SK-N-SH treated with all-trans-retinoic acid at 6 μM for 48 hours (cell line): ENCODE results near the gene UBE4B.

Experiments used
- ATAC-seq: fragments of 200-7000 bp; cut with Tn5 transposase; 3 replicates; pipeline ENCODE4 v1.9.1; 2020; ENCODE audit warnings: mild to moderate bottlenecking, moderate library complexity
- ARNTL ChIP-seq: fragments of 450-650 bp; formaldehyde crosslinking; IDR thresholded peaks from 2 replicates; pipeline ENCODE4 v1.5.0; 2020; ENCODE audit warnings: low read depth, mild to moderate bottlenecking, moderate library complexity, borderline replicate concordance
- BACH2 ChIP-seq: fragments of 250-450 bp; sonication (Bioruptor Pico); IDR thresholded peaks from 2 replicates; pipeline ENCODE4 v1.9.0; 2021; ENCODE audit warnings: mild to moderate bottlenecking, borderline replicate concordance
- CSDC2 ChIP-seq: fragments of 250-450 bp; sonication (Bioruptor Pico); IDR thresholded peaks from 2 replicates; pipeline ENCODE4 v1.5.0; 2020; ENCODE audit warnings: mild to moderate bottlenecking, moderate library complexity
- ESRRG ChIP-seq: fragments of 250-450 bp; sonication (Bioruptor Pico); IDR thresholded peaks from 2 replicates; pipeline ENCODE4 v1.6.1; 2021; ENCODE audit warnings: mild to moderate bottlenecking
- GLIS3 ChIP-seq: fragments of 250-450 bp; sonication (Bioruptor Pico); IDR thresholded peaks from 2 replicates; pipeline ENCODE4 v1.5.0; 2020; ENCODE audit warnings: mild to moderate bottlenecking, moderate library complexity
- ISL1 ChIP-seq: fragments of 250-450 bp; sonication (Bioruptor Pico); IDR thresholded peaks from 2 replicates; pipeline ENCODE4 v2.1.2; 2022; ENCODE audit warnings: mild to moderate bottlenecking, moderate library complexity
- OSR1 ChIP-seq: fragments of 250-450 bp; sonication (Bioruptor Pico); IDR thresholded peaks from 2 replicates; pipeline ENCODE4 v1.8.0; 2022; ENCODE audit warnings: moderate library complexity, mild to moderate bottlenecking, inconsistent platforms
- PPARA ChIP-seq: fragments of 250-450 bp; sonication (Bioruptor Pico); IDR thresholded peaks from 2 replicates; pipeline ENCODE4 v1.5.0; 2020; ENCODE audit warnings: mild to moderate bottlenecking, borderline replicate concordance
- RARB ChIP-seq: fragments of 250-450 bp; sonication (Bioruptor Pico); IDR thresholded peaks from 2 replicates; pipeline ENCODE4 v1.8.0; 2021; ENCODE audit warnings: mild to moderate bottlenecking, moderate library complexity
- SNAI2 ChIP-seq: fragments of 250-450 bp; sonication (Bioruptor Pico); IDR thresholded peaks from 2 replicates; pipeline ENCODE4 v1.5.0; 2020; ENCODE audit warnings: mild to moderate bottlenecking, moderate library complexity
- TOX ChIP-seq: fragments of 250-450 bp; sonication (Bioruptor Pico); IDR thresholded peaks from 2 replicates; pipeline ENCODE4 v1.8.0; 2021; ENCODE audit warnings: mild to moderate bottlenecking, moderate library complexity, borderline replicate concordance
- ZC3H10 ChIP-seq: fragments of 250-450 bp; sonication (Bioruptor Pico); IDR thresholded peaks from 2 replicates; pipeline ENCODE4 v1.5.1; 2021; ENCODE audit warnings: mild to moderate bottlenecking, moderate library complexity
- ZFP3 ChIP-seq: fragments of 250-450 bp; sonication (Bioruptor Pico); IDR thresholded peaks from 2 replicates; pipeline ENCODE4 v1.5.0; 2020; ENCODE audit warnings: mild to moderate bottlenecking, moderate library complexity
- ZFP30 ChIP-seq: fragments of 450-650 bp; formaldehyde crosslinking; IDR thresholded peaks from 2 replicates; pipeline ENCODE4 v1.5.0; 2022; ENCODE audit warnings: mild to moderate bottlenecking, moderate library complexity
- ZNF565 ChIP-seq: fragments of 450-650 bp; formaldehyde crosslinking; conservative IDR thresholded peaks from 2 replicates; pipeline ENCODE4 v1.5.0; 2020; ENCODE audit warnings: low read depth, mild to moderate bottlenecking, moderate library complexity
- ZNF70 ChIP-seq: fragments of 450-650 bp; formaldehyde crosslinking; IDR thresholded peaks from 2 replicates; pipeline ENCODE4 v1.5.0; 2020; ENCODE audit warnings: mild to moderate bottlenecking, moderate library complexity
- ZNF8 ChIP-seq: fragments of 450-650 bp; formaldehyde crosslinking; IDR thresholded peaks from 2 replicates; pipeline ENCODE4 v1.5.0; 2020; ENCODE audit warnings: mild to moderate bottlenecking, moderate library complexity
- TF ChIP-seq, protein P1 (sequence below): fragments of 250-450 bp; sonication (Bioruptor Pico); IDR thresholded peaks from 2 replicates; pipeline ENCODE4 v1.5.0; 2020; ENCODE audit warnings: mild to moderate bottlenecking, moderate library complexity
- TF ChIP-seq, protein P2 (sequence below): fragments of 250-450 bp; sonication (Bioruptor Pico); IDR thresholded peaks from 2 replicates; pipeline ENCODE4 v1.5.1; 2021; ENCODE audit warnings: mild to moderate bottlenecking, moderate library complexity
- TF ChIP-seq, protein P3 (sequence below): fragments of 250-450 bp; sonication (Bioruptor Pico); IDR thresholded peaks from 2 replicates; pipeline ENCODE4 v1.8.0; 2021; ENCODE audit warnings: low read depth, mild to moderate bottlenecking, moderate library complexity, borderline replicate concordance

UBE4B gene

DNA sequence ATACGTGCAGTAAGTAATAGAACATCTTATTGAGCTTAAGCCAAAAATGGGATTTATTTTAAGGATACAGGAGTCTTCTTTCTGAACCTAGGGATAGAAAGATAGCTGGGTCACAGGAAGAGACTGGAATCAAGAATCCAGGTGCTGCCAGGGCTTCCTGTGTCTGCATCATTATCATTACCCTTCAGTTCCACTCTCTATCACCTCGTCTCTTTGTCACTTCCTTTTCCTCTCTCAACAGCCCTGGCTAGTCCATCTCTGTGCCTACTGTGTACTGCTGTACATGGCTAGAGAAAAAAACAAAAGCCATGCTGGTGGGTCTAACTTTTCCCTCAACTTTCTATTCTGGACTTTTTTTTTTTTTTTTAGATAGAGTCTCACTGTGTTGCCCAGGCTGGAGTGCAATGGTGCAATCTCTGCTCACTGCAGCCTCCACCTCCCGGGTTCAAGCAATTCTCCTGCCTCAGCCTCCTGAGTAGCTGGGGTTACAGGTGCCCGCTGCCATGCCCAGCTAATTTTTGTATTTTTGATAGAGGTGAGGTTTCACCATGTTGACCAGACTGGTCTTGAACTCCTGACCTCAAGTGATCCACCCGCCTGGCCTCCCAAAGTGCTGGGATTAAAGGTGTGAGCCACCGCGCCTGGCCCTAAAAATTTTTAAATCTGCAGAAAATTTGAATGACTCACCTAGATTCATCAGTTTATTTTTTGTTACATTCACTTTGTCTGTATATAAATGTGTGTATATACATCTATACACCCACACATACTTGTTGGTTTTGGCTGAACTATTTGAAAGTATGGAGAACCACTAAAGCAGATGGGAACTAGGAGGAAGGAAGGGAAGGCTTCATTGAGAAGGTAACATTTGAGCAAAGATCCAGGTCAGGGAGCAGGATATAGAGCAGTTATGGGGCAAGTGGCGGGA is 31.9 kb downstream of the UBE4B start (continued):
- TF ChIP-seq, protein P1, sequence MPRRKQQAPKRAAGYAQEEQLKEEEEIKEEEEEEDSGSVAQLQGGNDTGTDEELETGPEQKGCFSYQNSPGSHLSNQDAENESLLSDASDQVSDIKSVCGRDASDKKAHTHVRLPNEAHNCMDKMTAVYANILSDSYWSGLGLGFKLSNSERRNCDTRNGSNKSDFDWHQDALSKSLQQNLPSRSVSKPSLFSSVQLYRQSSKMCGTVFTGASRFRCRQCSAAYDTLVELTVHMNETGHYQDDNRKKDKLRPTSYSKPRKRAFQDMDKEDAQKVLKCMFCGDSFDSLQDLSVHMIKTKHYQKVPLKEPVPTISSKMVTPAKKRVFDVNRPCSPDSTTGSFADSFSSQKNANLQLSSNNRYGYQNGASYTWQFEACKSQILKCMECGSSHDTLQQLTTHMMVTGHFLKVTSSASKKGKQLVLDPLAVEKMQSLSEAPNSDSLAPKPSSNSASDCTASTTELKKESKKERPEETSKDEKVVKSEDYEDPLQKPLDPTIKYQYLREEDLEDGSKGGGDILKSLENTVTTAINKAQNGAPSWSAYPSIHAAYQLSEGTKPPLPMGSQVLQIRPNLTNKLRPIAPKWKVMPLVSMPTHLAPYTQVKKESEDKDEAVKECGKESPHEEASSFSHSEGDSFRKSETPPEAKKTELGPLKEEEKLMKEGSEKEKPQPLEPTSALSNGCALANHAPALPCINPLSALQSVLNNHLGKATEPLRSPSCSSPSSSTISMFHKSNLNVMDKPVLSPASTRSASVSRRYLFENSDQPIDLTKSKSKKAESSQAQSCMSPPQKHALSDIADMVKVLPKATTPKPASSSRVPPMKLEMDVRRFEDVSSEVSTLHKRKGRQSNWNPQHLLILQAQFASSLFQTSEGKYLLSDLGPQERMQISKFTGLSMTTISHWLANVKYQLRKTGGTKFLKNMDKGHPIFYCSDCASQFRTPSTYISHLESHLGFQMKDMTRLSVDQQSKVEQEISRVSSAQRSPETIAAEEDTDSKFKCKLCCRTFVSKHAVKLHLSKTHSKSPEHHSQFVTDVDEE, result no peak

DNA sequence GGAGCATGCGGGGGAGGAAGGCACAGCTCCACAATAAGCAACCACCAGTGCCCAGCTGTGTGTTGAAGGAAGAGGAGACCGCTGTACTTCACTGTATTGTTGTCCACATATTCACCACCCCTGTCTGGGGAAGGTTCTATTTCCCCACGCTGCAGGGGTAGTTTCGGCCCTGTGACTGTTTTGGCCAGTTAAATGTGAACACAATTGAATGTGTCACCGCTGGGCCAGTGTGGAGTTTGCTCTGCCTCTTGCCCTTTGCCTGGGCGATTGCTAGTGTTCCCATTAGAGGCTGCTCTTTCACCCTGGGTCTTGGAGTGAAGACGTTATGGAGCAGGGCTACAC is 32.6 kb downstream of the UBE4B start:
- TF ChIP-seq ZNF8 (CRISPR knock-in tag), result no peak
- TF ChIP-seq ZFP3 (CRISPR knock-in tag), result no peak
- TF ChIP-seq CSDC2 (CRISPR knock-in tag), result no peak
- no peak for TF ChIP-seq ISL1 (CRISPR knock-in tag)
- no peak for TF ChIP-seq SNAI2 (CRISPR knock-in tag)
- TF ChIP-seq RARB, result no peak
- no peak for TF ChIP-seq ZNF565
- TF ChIP-seq ESRRG (CRISPR knock-in tag), result no peak
- TF ChIP-seq, protein P1, result no peak
- TF ChIP-seq TOX, result no peak
- no peak for TF ChIP-seq ARNTL
- no peak for TF ChIP-seq ZNF70 (CRISPR knock-in tag)
- no peak for TF ChIP-seq PPARA
- TF ChIP-seq GLIS3 (CRISPR knock-in tag), result no peak
- no peak for TF ChIP-seq ZFP30
- TF ChIP-seq, protein P2, sequence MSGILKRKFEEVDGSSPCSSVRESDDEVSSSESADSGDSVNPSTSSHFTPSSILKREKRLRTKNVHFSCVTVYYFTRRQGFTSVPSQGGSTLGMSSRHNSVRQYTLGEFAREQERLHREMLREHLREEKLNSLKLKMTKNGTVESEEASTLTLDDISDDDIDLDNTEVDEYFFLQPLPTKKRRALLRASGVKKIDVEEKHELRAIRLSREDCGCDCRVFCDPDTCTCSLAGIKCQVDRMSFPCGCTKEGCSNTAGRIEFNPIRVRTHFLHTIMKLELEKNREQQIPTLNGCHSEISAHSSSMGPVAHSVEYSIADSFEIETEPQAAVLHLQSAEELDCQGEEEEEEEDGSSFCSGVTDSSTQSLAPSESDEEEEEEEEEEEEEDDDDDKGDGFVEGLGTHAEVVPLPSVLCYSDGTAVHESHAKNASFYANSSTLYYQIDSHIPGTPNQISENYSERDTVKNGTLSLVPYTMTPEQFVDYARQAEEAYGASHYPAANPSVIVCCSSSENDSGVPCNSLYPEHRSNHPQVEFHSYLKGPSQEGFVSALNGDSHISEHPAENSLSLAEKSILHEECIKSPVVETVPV (CRISPR knock-in tag), result no peak
- TF ChIP-seq, protein P3, sequence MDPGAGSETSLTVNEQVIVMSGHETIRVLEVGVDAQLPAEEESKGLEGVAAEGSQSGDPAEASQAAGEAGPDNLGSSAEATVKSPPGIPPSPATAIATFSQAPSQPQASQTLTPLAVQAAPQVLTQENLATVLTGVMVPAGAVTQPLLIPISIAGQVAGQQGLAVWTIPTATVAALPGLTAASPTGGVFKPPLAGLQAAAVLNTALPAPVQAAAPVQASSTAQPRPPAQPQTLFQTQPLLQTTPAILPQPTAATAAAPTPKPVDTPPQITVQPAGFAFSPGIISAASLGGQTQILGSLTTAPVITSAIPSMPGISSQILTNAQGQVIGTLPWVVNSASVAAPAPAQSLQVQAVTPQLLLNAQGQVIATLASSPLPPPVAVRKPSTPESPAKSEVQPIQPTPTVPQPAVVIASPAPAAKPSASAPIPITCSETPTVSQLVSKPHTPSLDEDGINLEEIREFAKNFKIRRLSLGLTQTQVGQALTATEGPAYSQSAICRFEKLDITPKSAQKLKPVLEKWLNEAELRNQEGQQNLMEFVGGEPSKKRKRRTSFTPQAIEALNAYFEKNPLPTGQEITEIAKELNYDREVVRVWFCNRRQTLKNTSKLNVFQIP (CRISPR knock-in tag), result no peak
- ATAC-seq, result no peak; the same call in 2 of the 3 replicates

DNA sequence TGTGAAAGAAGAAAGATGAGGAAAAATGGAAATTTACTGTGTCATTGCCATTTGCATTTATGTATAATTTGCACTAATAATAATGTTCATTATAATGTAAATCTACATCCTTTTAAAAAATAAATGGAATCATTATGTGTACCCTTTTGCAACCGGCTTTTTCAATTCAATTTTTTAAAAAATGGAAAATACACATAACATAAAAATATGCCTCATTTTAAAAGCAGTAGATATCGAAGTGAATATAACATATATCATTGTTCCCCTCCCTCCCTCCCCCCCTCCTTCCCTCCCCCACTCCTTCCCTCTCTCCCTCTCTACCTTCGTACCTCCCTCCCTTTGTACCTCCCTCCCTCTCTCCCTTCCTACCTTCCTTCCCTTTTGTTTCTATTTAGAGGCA is 33.0 kb downstream of the UBE4B start:
- TF ChIP-seq BACH2 (no peak), ZFP3 (CRISPR knock-in tag) (no peak), OSR1 (CRISPR knock-in tag) (no peak)

DNA sequence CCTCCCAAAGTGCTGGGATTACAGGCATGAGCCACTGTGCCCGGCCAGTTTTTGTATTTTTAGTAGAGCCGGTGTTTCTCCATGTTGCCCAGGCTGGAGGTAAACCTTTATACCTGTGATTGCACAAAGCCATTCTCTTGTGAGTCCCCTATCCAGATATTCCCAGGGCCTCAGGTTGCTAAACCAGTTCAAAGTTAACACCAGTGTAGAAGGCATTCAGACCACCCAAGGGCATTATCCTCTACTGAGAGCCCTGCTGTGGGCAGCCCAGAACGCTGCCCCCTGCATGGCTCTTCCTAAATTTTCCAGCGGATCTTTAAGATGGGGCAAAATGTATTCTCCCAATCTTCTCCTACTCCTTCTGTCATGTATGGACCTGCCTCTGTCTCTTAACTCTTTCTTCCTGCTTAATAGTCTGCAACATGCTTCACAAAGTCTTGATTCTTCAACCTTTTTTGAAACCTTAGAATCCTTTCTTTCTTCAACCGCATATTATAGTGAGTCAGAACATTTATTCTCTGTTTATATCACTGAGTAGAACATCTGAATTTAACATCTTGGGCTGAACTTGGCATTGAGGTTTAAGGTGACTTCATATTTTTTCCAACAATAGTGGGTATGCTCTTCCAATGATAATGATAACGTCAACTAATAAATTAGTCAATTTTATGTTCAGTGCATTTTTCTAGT is 36.0 kb downstream of the UBE4B start:
- TF ChIP-seq ZNF8 (CRISPR knock-in tag) (no peak), ESRRG (CRISPR knock-in tag) (no peak), BACH2 (no peak), RARB (no peak), ZNF70 (CRISPR knock-in tag) (no peak), ZFP30 (no peak), GLIS3 (CRISPR knock-in tag) (no peak), SNAI2 (CRISPR knock-in tag) (no peak), ZC3H10 (CRISPR knock-in tag) (no peak), ZNF565 (no peak)
- TF ChIP-seq, protein P3 (CRISPR knock-in tag), result no peak
- no peak for ATAC-seq

More for the DNA sequence above, 33.0 kb downstream of the UBE4B start:
- ATAC-seq, result no peak
